Left lung (tissue), 10 donors: ENCODE data around the gene OR2A2. TPM values are rescaled to one million over a fixed set of nuclear protein-coding genes. Genes with fewer than 3 reads are reported as not detected.

ENCODE experiments used
- ATAC-seq: fragments of 200-7000 bp; cut with Tn5 transposase; one replicate; pipeline ENCODE4 v1.9.1; 2020; ENCODE audit warnings: moderate library complexity
- DNase-seq, 4 donors: peaks; one replicate each; pipeline ENCODE4 v3.0.0-alpha.2; 2013 to 2020
- H3K27ac ChIP-seq, 2 donors: fragments of 200-600 bp; sonication (generic) in 1 of 2; one replicate each; pipeline versions ENCODE4 v1.5.0 to v1.8.0; 2020 to 2021
- H3K27me3 ChIP-seq, 2 donors: fragments of 200-600 bp; sonication (generic) in 1 of 2; one replicate each; pipeline versions ENCODE4 v1.5.0 to v1.8.0; 2020 to 2021
- H3K36me3 ChIP-seq, 2 donors: fragments of 200-600 bp; sonication (generic) in 1 of 2; one replicate each; pipeline versions ENCODE4 v1.5.0 to v1.8.0; 2020 to 2021
- H3K4me1 ChIP-seq, 2 donors: fragments of 200-600 bp; one replicate each; pipeline ENCODE4 v1.8.0; 2021
- H3K4me3 ChIP-seq, 2 donors: fragments of 200-600 bp; sonication (generic) in 1 of 2; one replicate each; pipeline versions ENCODE4 v1.5.0 to v1.8.0; 2020 to 2021; ENCODE audit warnings: mild to moderate bottlenecking in 1 of 2
- H3K9me3 ChIP-seq, 2 donors: fragments of 200-600 bp; sonication (generic) in 1 of 2; one replicate each; pipeline versions ENCODE4 v1.5.0 to v1.8.0; 2020 to 2021
- CTCF ChIP-seq, 2 donors: fragments of 200-600 bp; sonication (generic) in 1 of 2; IDR thresholded peaks; one replicate each; pipeline versions ENCODE4 v1.5.0 to v1.8.0; 2021; ENCODE audit warnings: antibody characterized with exemption in 2 of 2
- intact Hi-C, 2 donors: fragments of 100-400 bp; cut with DNase I; formaldehyde crosslinking; loops; one replicate each; pipeline versions ENCODE4 v1.11.2 to v1.14.2; 2022
- polyA plus RNA-seq, 6 donors: library from polyadenylated mRNA; unstranded; fragments of 120-200 nt; gene quantifications; one replicate each; pipeline ENCODE4 v1.2.1, GENCODE V29; 2013; ENCODE audit not compliant: insufficient read length in 6 of 6
- total RNA-seq, 2 donors: library from RNA; stranded (reverse); fragmentation: NEBNext Ultra II Directional; extraction: Animal tissue kit (Norgen Biotek cat#: 25700); gene quantifications; one replicate each; pipeline ENCODE4 v1.2.1, GENCODE V29; 2021
- donor health status: DM: no; HTN: yes; CAD: no.
- donor health status: DM: no; HTN: no; CAD: no.

Gene OR2A2
- total and polyA plus RNA-seq, 8 donors = not detected

GRCh38 chr7:144148224-144148827 lies 38.9 kb downstream of the OR2A2 start:
- Histone ChIP-seq H3K27ac (no peak overlapping the region), H3K4me3 (no peak overlapping the region), H3K36me3 (no peaks in the 10 kb centered on the region), H3K27me3 (no peaks in the 10 kb centered on the region), H3K9me3 (peaks cover 0 to 51% of the 10 kb centered on the region in 2 donors), H3K4me1 (no peaks in the 10 kb centered on the region)
- no peak for TF ChIP-seq CTCF (IDR thresholded peaks at IDR 0.05)
- intact Hi-C loops = no loop called here
- ATAC-seq (no peak), DNase-seq (no peak)

GRCh38 chr7:144158861-144159260 lies 49.5 kb downstream of the OR2A2 start:
- no peak overlapping the region for H3K27ac ChIP-seq
- TF ChIP-seq CTCF (IDR thresholded peaks at IDR 0.05) = no peak
- no peak overlapping the region for H3K4me3 ChIP-seq
- H3K4me1 ChIP-seq = no peaks in the 10 kb centered on the region
- no peaks in the 10 kb centered on the region for H3K36me3 ChIP-seq
- ATAC-seq (no peak), DNase-seq (no peak)
- H3K9me3 ChIP-seq = no peaks in the 10 kb centered on the region
- intact Hi-C loops = no loop called here
- no peaks in the 10 kb centered on the region for H3K27me3 ChIP-seq

Other genes starting within 250 kb of the OR2A2 start
- 10 to 100 TPM; 39.4 to 49.3 TPM for gene TCAF1, start 207.4 kb upstream of the OR2A2 start, total RNA-seq
- 100 to 1,000 TPM in 5 of 6 donors, 10 to 100 TPM in 1; 99.0 to 135 (median 104) TPM for gene TCAF1, start 207.4 kb upstream of the OR2A2 start, polyA plus RNA-seq
- gene OR2F2, start 174.3 kb upstream of the OR2A2 start, total RNA-seq = not detected
- not detected for gene OR2F2, start 174.3 kb upstream of the OR2A2 start, polyA plus RNA-seq
- not detected for gene OR2F1, start 154.7 kb upstream of the OR2A2 start, total RNA-seq
- gene OR2F1, start 154.7 kb upstream of the OR2A2 start, polyA plus RNA-seq = under 1 TPM in 4 of 6 donors, not detected in 2; 0.06 to 0.65 (median 0.30) TPM
- not detected for gene OR6B1, start 109.3 kb upstream of the OR2A2 start, total RNA-seq
- gene OR6B1, start 109.3 kb upstream of the OR2A2 start, polyA plus RNA-seq = under 1 TPM in 2 of 6 donors, not detected in 4; 0.03 to 0.06 TPM
- not detected for gene OR2A5, start 60.6 kb upstream of the OR2A2 start, total RNA-seq
- gene OR2A5, start 60.6 kb upstream of the OR2A2 start, polyA plus RNA-seq = under 1 TPM; 0.06 to 0.28 (median 0.15) TPM
- gene OR2A25, start 39.8 kb upstream of the OR2A2 start, total RNA-seq = not detected
- under 1 TPM in 3 of 6 donors, not detected in 3; 0.08 to 0.17 (median 0.09) TPM for gene OR2A25, start 39.8 kb upstream of the OR2A2 start, polyA plus RNA-seq
- not detected for gene OR2A12, start 23.3 kb upstream of the OR2A2 start, total RNA-seq
- under 1 TPM; 0.07 to 0.15 (median 0.09) TPM for gene OR2A12, start 23.3 kb upstream of the OR2A2 start, polyA plus RNA-seq
- gene OR2A14, start 13.6 kb downstream of the OR2A2 start, total RNA-seq = not detected
- gene OR2A14, start 13.6 kb downstream of the OR2A2 start, polyA plus RNA-seq = under 1 TPM in 4 of 6 donors, not detected in 2; 0.14 to 0.20 (median 0.15) TPM
- gene CTAGE4, start 73.9 kb downstream of the OR2A2 start, total RNA-seq = 1 to 10 TPM; 5.0 to 5.3 TPM
- gene CTAGE4, start 73.9 kb downstream of the OR2A2 start, polyA plus RNA-seq = 10 to 100 TPM in 3 of 6 donors, 1 to 10 TPM in 3; 1.7 to 19.5 (median 7.9) TPM
- 1 to 10 TPM; 1.0 to 8.6 TPM for gene ARHGEF35, start 86.2 kb downstream of the OR2A2 start, total RNA-seq
- gene ARHGEF35, start 86.2 kb downstream of the OR2A2 start, polyA plus RNA-seq = 10 to 100 TPM; 13.0 to 18.1 (median 15.2) TPM
- gene OR2A42, start 130.0 kb downstream of the OR2A2 start, total RNA-seq = not detected
- gene OR2A42, start 130.0 kb downstream of the OR2A2 start, polyA plus RNA-seq = 1 to 10 TPM; 1.1 to 5.6 (median 3.2) TPM
- 1 to 10 TPM; 5.3 to 5.6 TPM for gene OR2A7, start 155.2 kb downstream of the OR2A2 start, total RNA-seq
- 10 to 100 TPM in 5 of 6 donors, 1 to 10 TPM in 1; 7.1 to 25.2 (median 17.4) TPM for gene OR2A7, start 155.2 kb downstream of the OR2A2 start, polyA plus RNA-seq
- 1 to 10 TPM in 1 of 2 donors, not detected in 1; 3.0 TPM for gene CTAGE8, start 159.7 kb downstream of the OR2A2 start, total RNA-seq
- 10 to 100 TPM in 1 of 6 donors, 1 to 10 TPM in 5; 5.3 to 11.3 (median 7.8) TPM for gene CTAGE8, start 159.7 kb downstream of the OR2A2 start, polyA plus RNA-seq
- gene OR2A1, start 202.8 kb downstream of the OR2A2 start, total RNA-seq = not detected
- 1 to 10 TPM; 1.6 to 3.2 (median 2.7) TPM for gene OR2A1, start 202.8 kb downstream of the OR2A2 start, polyA plus RNA-seq
- gene ARHGEF5, start 245.8 kb downstream of the OR2A2 start, total RNA-seq = 10 to 100 TPM; 23.9 to 32.3 TPM
- 10 to 100 TPM; 13.0 to 37.1 (median 24.8) TPM for gene ARHGEF5, start 245.8 kb downstream of the OR2A2 start, polyA plus RNA-seq